ENCODE measurements around the gene OTUD7B. TPM values are rescaled to one million over a fixed set of nuclear protein-coding genes. Genes with fewer than 3 reads are reported as not detected.

OTUD7B gene
- total and polyA plus RNA-seq, 9 of the 15 experiments (the other 6 are each of a cell fraction or from before 2014, with no cell fraction given), result 0.96 to 18.8 (median 7.4) TPM

- 61% methylated on average over 2 of the region's 2 CpGs for WGBS (ENCODE audit: insufficient coverage, low coverage, missing lambda C conversion rate)
- in situ Hi-C loops (cut with MboI) (no loop called here), intact Hi-C loops (cut with micrococcal nuclease) (loop anchor here (5.0 kb wide), 1 partner anchor 47 kb away; no protein-coding TSS in a partner anchor)
- Histone ChIP-seq H2AFZ (ENCODE audit: low read depth, low read length) (no peak overlapping the region), H3K4me3 (no peak overlapping the region), H3K79me2 (ENCODE audit: control insufficient read depth, insufficient read depth, low read length) (peaks cover 57% of the 10 kb centered on the region), H3K4me2 (ENCODE audit: insufficient read depth, low read length) (no peak overlapping the region), H3K27me3 (ENCODE audit: control insufficient read depth in 2 of 2, insufficient read depth in 2 of 2, low read length in 2 of 2) (no peaks in the 10 kb centered on the region), H3K4me1 (replicated peaks in 1 of 2; ENCODE audit: control insufficient read depth in 2 of 2, insufficient read depth in 2 of 2, low read length in 2 of 2) (peaks cover 5 to 36% of the 10 kb centered on the region in 2 experiments; a peak in 4 of 5 replicates), H4K20me1 (replicated peaks; ENCODE audit: control insufficient read depth, insufficient read depth, low read length) (peaks cover 12% of the 10 kb centered on the region; the same call in 1 of the 2 replicates), H3K27ac (ENCODE audit: extremely low read depth, low read depth, low read length) (no peak overlapping the region), H3K36me3 (ENCODE audit: control insufficient read depth, insufficient read depth, low read length) (peaks cover 32% of the 10 kb centered on the region), H3K9me3 (replicated peaks; ENCODE audit: control insufficient read depth, insufficient read depth, low read depth, low read length) (no peaks in the 10 kb centered on the region), H3K9ac (ENCODE audit: insufficient read depth in 1 of 2, low read depth in 2 of 2, low read length in 2 of 2) (no peak overlapping the region), H3K9me1 (ENCODE audit: control insufficient read depth, insufficient read depth, low read length) (peaks cover 6% of the 10 kb centered on the region)
- CTCF ChIA-PET (ENCODE audit: low intra/inter-chr PET ratio), result no interaction called here
- POLR2A ChIA-PET, result no interaction called here
- TF ChIP-seq PATZ1 (CRISPR knock-in tag; IDR thresholded peaks at IDR 0.05; ENCODE audit: borderline replicate concordance), result no peak
- 0 out of 2 replicates have a peak, but pooled peaks have one; percentile 13 for TF ChIP-seq PKNOX1 (IDR thresholded peaks at IDR 0.05)
- BruUV-seq (replicated peaks), result no TSS peak
- ATAC-seq, result no peak
- FAIRE-seq, result no peak
- no peak for DNase-seq (ENCODE audit: extremely low read depth in 1 of 4, low spot score in 3 of 4)
Observed at GRCh38 chr1:150005606-150006005, 4.9 kb downstream of the OTUD7B start.

Data from K562 (cell line).